NCI-H774 (cell line): ENCODE measurements around the gene PFDN1.

Source experiments
- DNase-seq: peaks from one replicate; lab custom pipeline; 2025; lab: John Stamatoyannopoulos, UW

Gene PFDN1

DNA sequence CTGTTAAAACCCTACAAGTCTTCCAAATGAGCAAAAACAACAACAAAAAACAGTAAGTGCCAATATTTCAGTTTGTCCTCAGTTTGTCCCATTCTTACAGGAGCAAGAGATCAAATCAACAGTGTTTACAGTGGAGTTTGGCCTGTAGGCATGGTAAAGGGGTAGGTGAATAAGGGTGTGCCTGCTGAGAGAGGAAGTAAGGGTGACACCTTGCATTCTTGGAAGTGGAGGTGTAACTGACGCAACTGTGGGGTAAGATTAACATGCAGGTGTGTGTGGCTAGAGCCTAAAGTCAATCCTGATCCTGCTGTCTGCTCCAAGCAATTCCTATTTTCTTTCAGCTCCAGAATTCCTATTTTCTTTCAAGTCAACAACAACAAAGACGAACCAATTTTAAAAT lies 43.4 kb downstream of the PFDN1 start:
- no peak for DNase-seq

DNA sequence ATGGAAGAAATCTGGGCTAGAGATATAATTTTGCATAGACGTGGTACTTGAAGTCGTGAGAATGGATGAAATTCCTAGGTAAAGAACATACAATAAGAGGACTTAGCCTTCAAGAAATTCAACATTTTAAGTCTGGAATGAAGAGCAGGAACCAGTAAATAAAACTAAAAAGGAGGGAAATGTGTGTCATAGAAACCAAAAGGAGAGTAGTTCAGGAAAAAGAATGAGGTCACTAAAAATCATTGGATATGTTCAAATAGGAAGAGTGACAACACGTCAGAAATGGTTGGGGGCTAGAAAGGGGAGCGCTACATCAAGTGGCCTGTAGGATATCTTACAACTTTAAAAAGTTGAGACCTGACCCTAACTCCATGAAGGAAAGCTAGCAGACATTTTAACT lies 44.0 kb downstream of the PFDN1 start:
- DNase-seq: no peak

DNA sequence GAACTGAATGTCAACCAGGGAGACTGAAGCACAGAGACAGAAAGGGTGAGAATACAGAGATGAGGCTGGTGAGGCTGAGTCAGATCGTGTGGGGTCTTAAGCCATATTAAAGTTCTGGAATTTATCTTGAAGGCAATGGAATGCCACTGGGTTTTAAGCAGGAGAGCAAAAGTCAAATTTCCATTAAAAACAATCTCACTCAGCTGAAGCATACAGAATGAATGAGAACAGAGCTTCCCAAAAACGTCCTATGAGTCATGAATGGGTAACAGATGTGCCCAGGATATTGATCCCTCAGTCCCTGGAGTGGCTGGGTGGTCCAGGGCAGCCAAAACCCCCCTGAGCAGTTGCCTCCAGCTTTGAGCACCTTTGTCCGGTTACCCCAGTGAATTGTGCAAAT lies 44.9 kb downstream of the PFDN1 start:
- DNase-seq: no peak

DNA sequence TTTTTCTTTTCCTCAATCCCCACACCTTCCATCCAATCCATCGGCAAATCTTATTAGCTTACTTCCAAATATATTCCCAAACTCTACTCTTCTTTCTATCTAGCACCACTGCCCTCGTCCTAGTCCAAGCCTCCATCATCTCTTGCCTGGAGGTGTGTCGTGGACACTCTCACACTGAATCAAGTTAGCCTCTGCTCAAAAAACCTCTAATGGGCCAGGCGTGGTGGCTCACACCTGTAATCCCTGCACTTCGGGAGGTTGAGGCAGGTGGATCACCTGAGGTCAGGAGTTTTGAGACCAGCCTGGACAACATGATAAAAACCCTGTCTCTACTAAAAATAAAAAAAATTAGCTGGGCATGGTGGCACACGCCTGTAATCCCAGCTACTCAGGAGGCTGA lies 46.2 kb downstream of the PFDN1 start:
- no peak for DNase-seq

DNA sequence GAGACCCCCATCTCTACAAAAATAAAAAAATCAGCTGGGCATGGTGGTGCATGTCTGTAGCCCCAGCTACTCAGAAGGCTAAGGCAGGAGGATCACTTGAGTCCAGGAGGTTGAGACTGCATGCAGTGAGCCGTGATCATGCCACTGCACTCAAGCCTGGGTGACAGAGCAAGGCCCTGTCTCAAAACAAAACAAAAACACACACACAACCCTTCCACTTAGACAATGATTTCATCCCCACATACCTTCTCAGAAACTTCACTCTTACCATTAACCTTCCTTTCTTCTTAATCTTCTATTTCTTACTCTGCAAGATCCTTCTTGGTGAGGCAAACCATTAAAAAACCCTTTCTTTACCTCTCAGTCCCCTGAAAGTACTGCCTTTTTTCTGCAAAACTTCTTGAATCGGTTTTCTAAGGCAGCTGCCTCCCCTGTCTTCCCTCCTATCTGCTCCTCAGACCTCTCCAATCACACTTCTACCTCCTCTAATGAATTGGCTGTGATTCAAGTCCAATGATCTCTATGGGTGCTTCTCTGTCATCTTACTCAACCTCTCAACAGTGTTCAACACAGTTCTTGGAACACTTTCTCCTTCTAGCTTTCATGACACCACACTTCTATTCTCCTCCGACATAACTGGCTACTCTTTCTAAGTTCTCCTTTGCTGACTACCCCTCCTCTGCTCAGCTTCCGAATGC lies 47.3 kb downstream of the PFDN1 start:
- no peak for DNase-seq

DNA sequence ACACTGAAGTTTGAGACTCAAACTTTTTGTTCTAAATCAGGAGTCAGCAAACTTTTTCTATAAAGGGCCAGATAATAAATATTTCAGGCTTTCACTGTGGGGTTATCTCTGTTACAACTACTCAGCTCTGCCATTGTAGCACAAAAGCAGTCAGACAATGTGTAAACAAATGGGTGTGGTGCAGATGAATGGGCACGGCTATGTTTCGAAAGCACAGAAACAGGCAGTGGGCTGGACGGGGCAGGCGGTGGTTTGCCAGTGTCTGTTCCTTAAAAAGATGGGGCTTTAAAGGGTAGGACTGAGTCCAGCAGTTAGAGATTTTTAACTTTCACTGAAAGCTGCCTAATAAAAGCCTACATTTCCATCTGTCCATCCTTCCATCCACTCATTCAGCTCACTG lies 48.9 kb downstream of the PFDN1 start:
- peak; percentile 3 for DNase-seq

DNA sequence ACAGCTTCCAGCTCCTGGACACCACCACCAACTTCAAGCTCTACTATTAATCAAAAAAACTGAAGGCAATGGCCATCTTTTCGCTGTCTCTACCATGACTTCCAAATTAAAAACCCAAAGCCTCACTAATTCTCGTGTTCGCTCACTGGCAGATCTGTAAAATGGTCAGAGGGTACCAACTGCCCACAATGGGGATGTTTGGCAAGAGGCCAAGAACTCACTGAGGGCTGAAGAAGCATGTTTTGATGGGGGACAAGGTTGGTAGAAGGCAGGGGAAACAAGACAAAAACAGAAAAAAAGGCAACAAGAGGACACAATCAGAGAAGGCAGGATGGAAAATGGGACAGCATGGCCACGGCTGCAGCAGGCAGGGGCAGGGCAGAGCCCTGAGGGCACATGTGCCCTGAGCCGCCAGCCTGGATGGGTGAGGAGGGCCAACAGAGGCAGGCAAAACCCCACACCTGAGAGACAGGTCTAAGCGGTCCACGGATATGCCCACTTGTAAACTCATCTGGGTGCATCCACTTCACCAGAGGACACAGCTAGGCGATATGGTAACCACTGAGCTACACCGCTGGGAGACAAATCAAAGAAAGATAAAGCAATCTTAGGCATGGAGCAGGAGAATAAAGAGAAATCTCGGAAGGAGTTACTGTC lies 50.3 kb downstream of the PFDN1 start:
- no peak for DNase-seq

DNA sequence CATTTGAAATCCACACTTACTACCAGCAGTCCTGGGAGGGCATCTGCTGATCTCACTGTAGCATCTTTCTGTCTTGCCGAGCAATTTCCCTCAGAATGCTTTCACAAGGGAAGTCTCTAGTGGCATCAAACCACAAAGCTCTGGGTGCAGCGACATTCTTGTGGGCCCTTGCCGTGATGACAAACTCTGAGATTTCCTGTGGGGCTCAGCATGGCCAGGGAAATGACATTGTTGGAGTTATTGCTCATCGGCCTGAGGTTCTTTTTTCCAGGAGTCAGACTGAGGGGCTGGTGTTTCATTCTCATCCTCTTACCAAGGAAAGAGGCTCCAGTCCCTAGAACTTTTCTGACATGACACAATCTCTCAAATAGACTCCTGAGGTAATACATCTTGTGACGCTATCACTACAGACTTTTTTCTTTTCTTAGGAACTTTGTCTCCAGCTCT lies 51.4 kb downstream of the PFDN1 start:
- no peak for DNase-seq

DNA sequence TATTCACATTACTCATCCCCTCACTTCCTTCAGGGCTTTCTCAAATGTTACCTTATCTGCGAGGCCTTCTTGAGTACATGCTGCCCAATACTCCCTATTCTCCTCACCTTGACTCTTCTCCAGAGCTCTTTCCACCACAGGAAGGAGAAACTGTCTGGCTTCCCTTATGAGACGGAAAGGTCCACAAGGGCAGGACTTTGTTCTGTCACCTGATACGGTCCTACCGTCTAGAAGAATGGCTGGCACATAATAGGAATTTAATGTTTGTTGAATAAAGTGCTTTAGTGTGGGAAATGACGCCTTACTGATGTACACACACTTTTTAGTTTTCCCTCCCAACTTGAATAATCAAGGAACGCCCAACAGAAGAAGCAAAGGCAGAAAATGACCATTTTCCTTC lies 52.5 kb downstream of the PFDN1 start:
- no peak for DNase-seq

DNA sequence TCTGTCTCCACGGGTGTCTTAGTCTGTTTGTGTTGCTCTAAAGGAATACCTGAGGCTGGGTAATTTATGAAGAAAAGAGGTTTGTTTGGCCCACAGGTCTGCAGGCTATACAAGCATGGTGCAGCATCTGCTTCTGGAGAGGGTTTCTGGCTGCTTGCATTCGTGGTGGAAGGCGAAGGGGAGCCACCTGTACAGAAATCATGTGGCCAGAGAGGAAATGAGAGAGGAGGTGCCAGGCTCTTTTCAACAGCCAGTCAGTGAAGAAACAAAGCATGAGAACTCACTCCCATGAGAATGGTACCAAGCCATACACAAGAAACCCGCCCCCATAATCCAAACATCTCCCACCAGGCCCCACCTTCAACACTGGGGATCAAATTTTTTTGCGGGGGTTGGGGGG lies 53.4 kb downstream of the PFDN1 start:
- DNase-seq: no peak

DNA sequence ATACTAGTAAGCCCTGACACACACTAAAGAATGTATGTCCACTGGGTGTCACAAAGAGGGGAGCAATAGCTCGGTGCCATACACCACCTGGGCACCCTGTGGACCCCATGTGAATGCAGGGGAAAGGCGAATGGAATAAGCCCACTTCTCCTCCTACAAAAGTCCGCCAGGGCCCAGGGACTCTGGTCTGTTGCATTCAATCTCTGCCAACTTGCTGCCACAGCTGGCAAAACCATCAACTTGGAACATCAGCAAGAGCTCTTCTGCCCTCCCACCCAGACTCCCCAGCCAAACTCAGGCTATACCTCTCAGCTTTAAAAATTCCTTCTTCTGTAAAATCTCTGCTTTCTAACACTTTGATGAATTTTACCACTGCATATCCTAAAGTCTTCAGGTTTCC lies 54.5 kb downstream of the PFDN1 start:
- DNase-seq: no peak

DNA sequence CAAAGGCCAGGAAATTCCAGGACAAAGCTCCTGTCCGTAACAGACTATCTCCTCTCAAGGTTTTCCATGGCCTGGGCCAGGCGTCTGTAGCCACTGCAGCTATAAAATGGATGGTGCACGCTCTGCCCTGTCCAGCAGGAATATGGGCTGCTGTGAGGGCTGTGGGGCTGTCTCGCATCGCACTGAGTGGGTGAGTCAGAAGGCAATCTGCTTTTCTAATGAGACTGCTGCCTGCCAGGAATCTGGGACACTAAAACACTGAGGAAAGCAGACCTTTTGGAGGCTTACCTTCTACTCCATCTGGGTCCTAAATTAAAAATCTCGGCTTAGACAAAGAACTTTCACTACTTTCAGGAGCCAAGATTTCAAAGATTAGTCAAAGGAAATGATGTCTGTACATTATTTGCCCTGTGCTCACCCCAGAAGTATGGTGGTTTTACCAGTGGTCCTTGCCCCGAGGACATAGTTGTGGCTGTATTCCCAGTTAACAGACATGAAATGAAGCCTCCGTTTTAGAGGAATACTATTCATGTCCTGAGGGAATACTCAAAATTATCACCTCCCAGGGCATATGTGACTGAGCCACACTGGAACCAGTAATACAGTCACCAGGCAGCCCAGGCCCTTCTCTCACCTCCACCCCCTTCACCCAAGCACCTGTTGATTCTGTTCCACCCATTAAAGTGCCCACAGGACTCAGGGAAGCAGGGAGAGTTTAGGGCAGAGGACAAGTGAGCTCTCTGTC lies 56.4 kb downstream of the PFDN1 start:
- DNase-seq: no peak

DNA sequence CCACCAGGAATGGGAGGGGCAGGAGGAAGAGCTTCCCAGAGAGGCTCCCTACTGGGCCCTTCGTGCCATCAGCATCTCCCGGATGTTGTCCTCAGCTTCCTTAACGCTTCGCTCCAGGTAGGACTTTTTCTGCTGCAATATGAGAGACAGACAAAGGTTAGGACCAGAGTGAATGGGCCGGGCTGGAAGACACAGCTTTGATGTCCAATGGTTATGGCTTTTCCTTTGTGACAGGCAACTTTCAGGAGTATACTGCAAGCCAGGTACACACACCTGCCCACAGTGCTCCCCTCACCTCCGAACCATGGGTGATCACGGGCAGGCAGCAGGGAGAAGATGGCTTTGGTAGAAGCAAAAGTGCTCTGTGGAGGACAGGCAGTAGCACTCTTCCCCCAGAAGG lies 57.0 kb downstream of the PFDN1 start:
- no peak for DNase-seq

DNA sequence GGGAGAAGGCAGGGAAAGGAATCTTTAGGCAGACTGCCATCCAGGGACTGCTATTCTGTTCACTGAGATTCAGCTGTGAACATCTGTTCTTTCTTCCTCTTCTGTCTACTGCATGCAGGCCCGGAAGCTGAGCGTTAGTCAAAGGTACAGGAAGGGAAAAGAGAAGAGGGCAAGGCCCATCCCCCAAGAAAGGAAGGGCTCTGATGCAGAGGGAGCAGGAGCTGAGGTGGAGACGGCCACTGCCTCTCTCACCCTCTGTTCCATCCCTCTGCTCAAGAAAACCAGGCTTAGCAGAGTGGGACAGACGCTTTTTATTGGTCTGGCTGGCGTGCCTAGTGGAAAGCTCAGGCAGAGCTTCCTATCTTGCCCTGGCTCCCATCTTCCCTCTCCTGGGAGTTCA lies 57.6 kb downstream of the PFDN1 start:
- DNase-seq: no peak

DNA sequence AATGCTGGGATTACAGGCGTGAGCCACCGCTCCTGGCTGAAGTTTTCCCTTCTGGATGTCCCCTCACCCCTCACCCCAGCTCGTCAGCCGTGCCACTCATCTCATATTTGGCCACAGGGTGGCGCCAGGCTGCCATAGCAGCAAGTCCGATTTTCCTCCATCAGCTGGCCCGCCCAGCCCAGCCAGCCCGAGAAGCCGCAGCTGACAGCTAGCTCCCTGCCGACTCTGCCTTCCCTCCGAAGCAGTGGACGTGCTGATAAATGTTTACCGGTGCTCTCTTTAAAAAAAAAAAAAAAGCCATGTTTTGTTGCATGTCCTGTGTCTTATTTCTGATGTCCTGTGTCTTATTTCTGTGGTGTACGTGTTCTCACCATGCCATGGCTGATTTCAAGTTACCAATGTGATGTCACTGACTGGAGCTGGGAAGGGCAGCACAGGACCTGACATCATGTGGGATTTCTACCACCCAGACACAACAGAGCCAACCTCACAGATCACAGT lies 58.3 kb downstream of the PFDN1 start:
- DNase-seq: peak; percentile 74

DNA sequence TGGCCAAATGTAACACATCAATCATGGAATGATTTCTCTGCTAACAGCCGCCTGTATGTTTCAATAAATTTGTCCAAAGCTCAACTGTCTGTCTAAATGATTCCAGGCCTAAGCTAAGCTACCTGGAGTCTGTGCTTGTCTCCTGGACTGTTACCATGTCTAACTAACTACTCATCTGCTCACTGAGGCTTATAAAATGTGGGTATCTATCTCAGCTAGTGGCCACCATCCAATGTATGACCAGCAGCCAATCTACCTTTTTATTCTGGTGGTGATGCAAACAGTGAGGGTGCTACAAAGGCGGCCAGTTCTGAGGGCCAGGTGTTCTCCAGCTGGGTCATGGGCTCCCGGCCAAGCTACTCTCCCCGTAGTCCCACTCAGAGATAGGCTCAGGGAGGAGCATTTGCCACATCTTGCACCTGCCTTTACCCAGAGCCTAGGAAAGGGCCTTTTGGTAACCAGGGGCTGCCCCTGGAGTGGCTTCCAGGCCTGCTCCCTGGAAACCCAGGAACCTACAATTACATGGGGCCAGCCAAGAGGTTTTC lies 59.1 kb downstream of the PFDN1 start:
- DNase-seq: peak; percentile 92

DNA sequence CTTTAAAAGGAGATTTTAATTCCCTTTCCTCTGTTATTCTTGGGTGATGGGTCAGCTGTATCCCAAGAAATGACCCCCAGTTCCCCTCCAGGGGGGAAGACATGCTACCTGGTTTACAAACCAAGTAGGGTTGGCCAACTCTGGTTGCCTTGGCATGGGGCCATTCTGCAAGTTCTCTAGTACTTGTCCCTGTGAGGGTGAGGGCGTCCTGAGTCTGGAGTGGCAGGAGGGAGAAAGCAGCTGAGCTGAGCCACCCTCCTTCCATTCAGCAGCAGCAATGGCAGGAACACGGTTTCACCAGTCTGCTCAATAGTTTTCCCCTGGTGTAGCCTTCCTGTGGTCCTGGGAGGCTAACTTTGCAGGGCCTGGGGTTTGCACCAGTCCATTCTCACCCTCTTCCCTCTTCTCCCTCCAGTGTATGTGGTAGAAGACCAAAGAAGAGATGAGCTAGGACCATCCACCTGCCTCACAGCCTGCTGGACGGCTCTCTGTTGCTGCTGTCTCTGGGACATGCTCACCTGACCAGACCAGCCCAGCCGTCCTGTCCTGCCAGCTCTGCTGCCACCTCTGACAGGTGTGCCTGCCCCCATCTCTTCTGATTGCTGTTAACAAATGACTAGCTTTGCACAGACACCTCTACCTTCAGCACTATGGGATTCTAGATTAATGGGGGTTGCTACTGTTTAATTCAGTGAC lies 59.9 kb downstream of the PFDN1 start:
- DNase-seq: no peak

DNA sequence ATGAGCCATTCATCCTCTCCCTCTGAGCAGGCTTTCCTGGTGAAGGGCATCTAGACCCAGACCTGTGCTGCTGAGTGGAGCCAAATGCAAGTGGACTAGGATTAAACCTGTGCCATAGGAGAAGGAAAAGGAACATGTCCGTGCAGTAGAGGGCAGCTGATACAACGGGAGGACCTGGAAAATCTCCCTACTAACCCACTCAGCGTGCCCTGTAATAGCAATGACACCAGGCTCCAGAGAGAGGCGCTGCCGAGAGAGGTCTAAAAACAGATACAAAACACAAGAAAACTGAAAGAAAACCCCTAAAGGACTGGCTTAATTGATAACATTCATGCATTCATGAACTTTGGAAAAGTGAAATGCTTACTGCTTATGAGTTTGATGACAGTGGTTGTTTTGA lies 60.8 kb downstream of the PFDN1 start:
- no peak for DNase-seq

DNA sequence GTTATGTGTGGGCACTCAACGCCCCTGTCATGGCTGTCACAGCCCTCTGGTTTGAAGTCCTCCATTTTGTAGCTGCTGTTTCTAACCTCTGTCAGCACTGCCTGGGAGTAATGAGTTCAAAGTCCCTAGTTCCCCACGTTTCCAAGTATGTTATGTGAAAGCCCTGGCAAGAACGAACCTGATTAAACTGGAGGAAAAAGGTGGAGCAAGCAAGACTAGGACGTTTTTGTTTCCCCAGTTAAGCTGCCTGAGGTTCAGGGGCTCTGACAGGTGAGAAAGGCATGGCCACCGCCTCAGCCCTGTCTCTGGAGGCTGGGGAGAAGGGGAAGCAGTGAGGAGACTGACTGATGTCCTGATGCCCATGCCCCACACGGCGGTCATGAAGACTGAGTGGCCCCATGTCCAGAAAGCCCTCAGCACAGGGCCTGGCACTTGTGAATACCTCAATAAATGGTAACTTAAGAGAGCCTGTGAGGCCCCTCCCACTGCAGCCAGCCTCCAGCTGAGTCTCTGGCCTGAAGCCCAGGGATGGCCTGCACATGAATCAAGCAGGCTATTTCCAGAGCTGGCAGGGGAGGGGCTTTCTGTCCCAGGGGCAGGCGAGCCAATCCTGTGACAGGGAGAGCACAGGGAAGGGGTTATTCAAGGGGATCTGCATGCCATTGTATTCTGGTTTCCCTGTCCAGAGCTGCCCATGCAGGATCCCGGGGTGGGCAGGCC lies 61.8 kb downstream of the PFDN1 start:
- DNase-seq: peak; percentile 68

DNA sequence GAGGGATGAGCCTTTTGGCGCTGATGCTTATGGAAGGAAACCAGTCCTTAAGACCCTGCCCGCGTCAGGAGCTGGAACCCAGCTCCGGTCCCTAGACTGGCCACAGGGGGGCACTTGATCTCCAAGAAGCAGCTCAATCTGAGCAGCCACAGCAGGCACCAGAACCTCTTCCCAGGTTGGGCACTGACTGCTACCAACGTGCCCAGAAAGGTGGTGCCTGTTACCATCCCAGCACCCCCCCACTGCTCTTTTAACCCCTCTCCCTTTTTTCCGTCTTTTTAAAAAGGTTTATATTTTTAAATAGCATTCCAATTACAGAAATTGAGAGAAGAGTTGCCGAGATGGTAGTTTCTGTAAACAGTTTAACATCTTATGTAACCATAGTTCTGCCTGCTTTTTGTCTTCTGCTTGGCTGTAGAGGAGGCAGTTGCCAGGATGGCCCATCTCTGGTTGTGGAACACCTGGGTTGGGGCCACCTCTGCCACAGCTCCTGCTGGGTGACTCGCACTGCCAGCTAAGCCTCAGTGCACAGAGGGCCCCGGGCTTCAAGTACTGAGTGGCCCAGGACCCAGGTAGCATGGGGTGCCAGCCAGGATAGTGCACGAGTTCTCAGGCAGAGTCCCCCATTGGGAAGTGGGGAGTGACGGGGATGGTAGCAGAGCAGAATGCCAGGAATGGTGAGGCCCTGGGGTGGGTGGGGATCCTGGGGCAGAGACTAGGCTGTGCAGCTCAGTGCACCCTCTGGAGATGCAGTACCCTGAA lies 62.8 kb downstream of the PFDN1 start:
- DNase-seq: peak; percentile 18

DNA sequence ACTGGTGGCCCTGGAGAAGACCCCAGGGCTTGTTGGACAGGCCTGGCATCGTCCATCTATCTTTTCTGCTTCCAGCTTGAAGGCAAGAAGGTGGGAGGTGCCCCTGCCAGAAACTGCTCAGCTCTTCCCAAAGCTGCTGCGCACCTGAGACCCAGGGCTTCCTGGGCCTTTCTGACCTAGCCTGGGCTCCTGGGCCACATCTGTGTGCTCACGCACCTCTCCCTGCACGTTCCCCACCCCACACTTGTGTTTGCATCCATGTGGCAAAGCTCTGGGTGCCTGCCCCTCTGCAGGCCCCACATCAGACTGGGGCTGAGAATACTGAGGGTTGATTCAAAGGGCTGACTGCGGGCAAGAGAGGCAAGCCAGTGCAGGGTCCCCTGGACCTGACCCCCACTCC lies 63.4 kb downstream of the PFDN1 start:
- DNase-seq: no peak
